Measurements from ENCODE around the gene CLEC20A.

GRCh38 chr1:178543290-178543607, 46.5 kb upstream of the CLEC20A start:
- TF ChIP-seq CTCF (IDR thresholded peaks at IDR 0.05): no peak
- no peak for TF ChIP-seq POLR2AphosphoS5 (IDR thresholded peaks at IDR 0.05)

All from stomach (tissue), 4 donors.